ENCODE measurements around the gene PTGER1. TPM values are rescaled to one million over a fixed set of nuclear protein-coding genes. Genes with fewer than 3 reads are reported as not detected.

PTGER1 gene
- total and polyA plus RNA-seq, 2 of the 4 experiments (the other 2 are of a cell fraction) = 0.54 to 0.60 TPM

DNA sequence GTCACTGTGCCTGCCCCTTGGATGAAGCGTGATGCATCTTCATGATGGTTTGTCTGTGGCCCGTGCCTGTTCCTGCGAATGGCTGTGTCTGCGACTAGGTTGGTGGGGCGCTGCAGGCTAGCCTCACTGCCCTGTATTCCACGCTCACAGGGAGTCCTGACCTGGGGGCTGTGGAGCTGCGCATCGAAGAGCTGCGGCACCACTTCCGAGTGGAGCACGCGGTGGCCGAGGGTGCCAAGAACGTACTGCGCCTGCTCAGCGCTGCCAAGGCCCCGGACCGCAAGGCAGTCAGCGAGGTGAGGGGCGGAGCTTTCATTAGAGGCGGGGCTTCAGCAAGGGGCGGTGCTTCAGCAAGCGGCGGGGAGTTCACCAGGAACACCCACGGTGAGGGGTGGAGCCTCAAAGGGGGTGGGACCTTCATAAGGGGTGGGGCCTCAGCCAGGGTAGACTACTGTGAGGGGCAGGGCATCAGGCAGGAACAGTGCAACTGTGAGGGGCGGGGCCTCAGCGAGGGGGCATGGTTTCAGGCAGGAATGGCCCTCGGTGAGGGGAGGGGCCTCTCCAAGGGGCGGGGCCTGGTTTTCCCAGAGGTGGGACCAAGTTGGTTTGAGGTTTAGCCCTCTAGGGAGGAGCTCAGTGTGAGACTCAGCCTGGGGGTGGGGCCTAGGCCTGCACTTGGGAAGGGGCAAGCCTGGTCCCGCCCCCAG, 24.8 kb downstream of the PTGER1 start:
- no peak overlapping the region for H3K27ac ChIP-seq (ENCODE audit: insufficient read depth, low read length)
- H3K4ac ChIP-seq (ENCODE audit: low read depth, low read length) = no peak overlapping the region
- CTCF ChIA-PET = no interaction called here
- no peak for TF ChIP-seq BHLHE40 (IDR thresholded peaks at IDR 0.05; ENCODE audit: low read depth, low read length)
- TF ChIP-seq, protein P1, sequence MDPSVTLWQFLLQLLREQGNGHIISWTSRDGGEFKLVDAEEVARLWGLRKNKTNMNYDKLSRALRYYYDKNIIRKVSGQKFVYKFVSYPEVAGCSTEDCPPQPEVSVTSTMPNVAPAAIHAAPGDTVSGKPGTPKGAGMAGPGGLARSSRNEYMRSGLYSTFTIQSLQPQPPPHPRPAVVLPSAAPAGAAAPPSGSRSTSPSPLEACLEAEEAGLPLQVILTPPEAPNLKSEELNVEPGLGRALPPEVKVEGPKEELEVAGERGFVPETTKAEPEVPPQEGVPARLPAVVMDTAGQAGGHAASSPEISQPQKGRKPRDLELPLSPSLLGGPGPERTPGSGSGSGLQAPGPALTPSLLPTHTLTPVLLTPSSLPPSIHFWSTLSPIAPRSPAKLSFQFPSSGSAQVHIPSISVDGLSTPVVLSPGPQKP (IDR thresholded peaks at IDR 0.05; ENCODE audit: borderline replicate concordance, low read depth, low read length) = no peak
- no peak for TF ChIP-seq NFE2L2 (IDR thresholded peaks at IDR 0.05; ENCODE audit: low read depth, low read length)
- TF ChIP-seq FOS (IDR thresholded peaks at IDR 0.05; ENCODE audit: low read depth, low read length) = no peak
- TF ChIP-seq RFX5 (IDR thresholded peaks at IDR 0.05; ENCODE audit: low read depth, low read length) = no peak
- no peak for TF ChIP-seq MAZ (IDR thresholded peaks at IDR 0.05; ENCODE audit: borderline replicate concordance, low read depth, low read length)
- H3K79me1 ChIP-seq (ENCODE audit: low read depth in 1 of 2, low read length in 2 of 2) = peaks cover 0 to 14% of the 10 kb centered on the region in 2 experiments; a peak in 3 of 4 replicates
- in situ Hi-C loops (cut with MboI; ENCODE audit: low sequenced_read_pairs) (no loop called here), intact Hi-C loops (cut with micrococcal nuclease) (no loop called here), dilution Hi-C loops (cut with HindIII; ENCODE audit: low sequenced_read_pairs, unreplicated experiment) (no loop called here)
- DNase-seq (no peak), ATAC-seq (ENCODE audit: low read depth) (peak; percentile 76)
- BruUV-seq (replicated peaks) = no TSS peak
- H3K56ac ChIP-seq (ENCODE audit: extremely low read depth, insufficient read depth, low read length) = no peak overlapping the region
- 95% methylated on average over 21 of the region's 30 CpGs; no CpG with 5 or more reads in 1 of the 2 experiments for WGBS, 2 experiments (ENCODE audit: extremely low coverage in 2 of 2, insufficient read length in 1 of 2)
- no peak overlapping the region for H3K4me3 ChIP-seq (ENCODE audit: insufficient read depth, low read depth, low read length)
- peaks cover 4% of the 10 kb centered on the region for H4K20me1 ChIP-seq (ENCODE audit: insufficient read depth, low read length)
- peaks cover 11% of the 10 kb centered on the region for H3K9me1 ChIP-seq (ENCODE audit: insufficient read depth, low read length)
- H4K5ac ChIP-seq (ENCODE audit: low read depth, low read length) = no peak overlapping the region
- no peaks in the 10 kb centered on the region for H3K9me3 ChIP-seq (ENCODE audit: control insufficient read depth, insufficient read depth, low read length)
- no peak overlapping the region for H3K14ac ChIP-seq (replicated peaks; ENCODE audit: low read depth, low read length)
- no peak overlapping the region for H3K4me2 ChIP-seq (ENCODE audit: low read depth, low read length)
- H3K18ac ChIP-seq (ENCODE audit: low read depth, low read length) = no peak overlapping the region
- no peak overlapping the region for H2AK5ac ChIP-seq (ENCODE audit: low read depth, low read length)
- no peak overlapping the region for H2BK15ac ChIP-seq (ENCODE audit: low read depth, low read length)
- H2BK20ac ChIP-seq (ENCODE audit: low read depth, low read length) = no peak overlapping the region
- H2AFZ ChIP-seq (replicated peaks; ENCODE audit: low read length, poor library complexity) = no peak overlapping the region
- H4K8ac ChIP-seq (ENCODE audit: low read depth in 2 of 2, low read length in 2 of 2) = no peak overlapping the region
- H3K36me3 ChIP-seq (ENCODE audit: control insufficient read depth, insufficient read depth, low read length) = peaks cover 60% of the 10 kb centered on the region
- no peak overlapping the region for H3K23ac ChIP-seq (ENCODE audit: low read depth, low read length)
- H2BK5ac ChIP-seq (ENCODE audit: low read depth, low read length, poor library complexity, severe bottlenecking) = no peak overlapping the region
- POLR2A ChIA-PET (ENCODE audit: unreplicated experiment) = no interaction called here
- H3K9ac ChIP-seq (ENCODE audit: low read depth, low read length) = no peak overlapping the region
- H3K4me1 ChIP-seq (ENCODE audit: control insufficient read depth, insufficient read depth, low read length) = no peaks in the 10 kb centered on the region
- H4K91ac ChIP-seq (ENCODE audit: insufficient read depth, low read depth, low read length) = no peak overlapping the region
- no peak overlapping the region for H2AK9ac ChIP-seq (replicated peaks; ENCODE audit: low read depth, low read length, poor library complexity)
- H2BK120ac ChIP-seq (ENCODE audit: low read depth, low read length) = no peak overlapping the region
- no peaks in the 10 kb centered on the region for H3K27me3 ChIP-seq (ENCODE audit: control insufficient read depth, insufficient read depth, low read length)
